ENCODE measurements around the gene SPATA32.
"Not testable (repeated sequence)": the region's sequence is repeated elsewhere in the genome, so short reads cannot be mapped to it uniquely, and the experiment has no call there.

SPATA32 gene, protein sequence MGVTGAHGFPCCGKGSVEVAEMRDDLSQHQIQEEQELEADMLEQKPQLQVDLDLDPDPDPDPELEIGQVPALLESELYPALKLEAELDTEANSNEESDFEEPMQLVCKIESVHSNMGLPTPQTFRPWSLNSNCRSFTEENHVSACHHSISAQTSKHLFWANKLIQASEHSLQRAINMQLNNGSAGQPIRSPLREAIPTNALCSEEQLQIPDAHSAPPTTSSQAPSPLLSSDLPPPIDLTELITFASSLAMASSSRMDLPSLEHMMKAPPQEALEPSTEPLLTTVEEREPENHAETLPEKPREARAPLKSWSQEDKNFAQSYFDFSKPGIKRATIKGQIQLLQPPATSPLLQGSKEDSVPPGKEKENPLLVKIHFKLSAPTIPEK

GRCh38 chr17:45261577-45262515 lies at the start of gene SPATA32:
Gene SPATA32, minus strand, starts transcription at chr17:45262094. Its CDS starts 78 bp downstream, at chr17:45262016.
- no peak for FAIRE-seq

- FAIRE-seq, result no peak
Observed at GRCh38 chr17:45311401-45311759, 49.5 kb upstream of the SPATA32 start.

GRCh38 chr17:45310380-45311324 lies 48.8 kb upstream of the SPATA32 start:
- FAIRE-seq, result no peak

- no peak for FAIRE-seq
Observed at GRCh38 chr17:45309400-45309799, 47.5 kb upstream of the SPATA32 start.

- no peak for FAIRE-seq
Observed at GRCh38 chr17:45308840-45309239, 46.9 kb upstream of the SPATA32 start.

- no peak for FAIRE-seq
Observed at GRCh38 chr17:45308016-45308365, 46.1 kb upstream of the SPATA32 start.

GRCh38 chr17:45307290-45308015 lies 45.6 kb upstream of the SPATA32 start:
- FAIRE-seq, result no peak

DNA sequence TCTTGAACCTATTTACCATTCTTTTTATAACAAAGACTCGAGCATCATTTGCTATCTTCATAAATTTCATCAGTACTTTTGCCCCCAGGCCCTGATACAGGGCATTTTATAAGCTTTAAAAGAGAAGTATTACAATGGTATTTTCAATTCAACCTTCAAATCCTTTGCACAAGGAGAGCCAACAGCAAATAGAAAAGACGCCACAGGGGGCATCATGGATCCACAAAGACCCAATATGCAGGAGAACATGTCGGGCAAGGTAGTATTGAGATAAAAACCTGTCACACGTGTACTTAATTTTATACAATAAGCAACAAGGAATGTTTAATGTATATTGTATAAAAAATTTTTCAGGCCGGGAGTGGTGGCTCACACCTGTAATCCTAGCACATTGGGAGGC lies 44.7 kb upstream of the SPATA32 start:
- no peak for FAIRE-seq

DNA sequence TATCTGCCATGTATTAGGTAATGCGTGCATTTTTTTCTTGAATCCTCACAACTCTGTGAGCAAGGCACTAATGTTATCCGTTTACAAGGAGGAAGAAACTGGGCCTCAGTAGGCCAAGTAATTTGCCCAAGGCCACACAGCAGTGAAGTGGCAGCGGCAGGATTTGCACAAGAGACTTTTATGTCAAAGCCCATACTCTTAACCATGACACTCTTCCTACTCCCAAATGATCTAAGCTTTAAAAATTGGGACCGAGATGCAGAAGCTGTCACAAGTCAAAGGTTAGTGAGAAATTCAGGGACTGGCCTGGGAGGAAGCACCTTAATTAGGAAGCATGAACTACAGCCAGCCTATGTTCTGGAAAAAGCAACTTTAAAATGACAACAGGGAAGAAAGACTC lies 44.2 kb upstream of the SPATA32 start:
- no peak for FAIRE-seq

GRCh38 chr17:45305530-45306087 lies 43.7 kb upstream of the SPATA32 start:
- FAIRE-seq, result no peak

DNA sequence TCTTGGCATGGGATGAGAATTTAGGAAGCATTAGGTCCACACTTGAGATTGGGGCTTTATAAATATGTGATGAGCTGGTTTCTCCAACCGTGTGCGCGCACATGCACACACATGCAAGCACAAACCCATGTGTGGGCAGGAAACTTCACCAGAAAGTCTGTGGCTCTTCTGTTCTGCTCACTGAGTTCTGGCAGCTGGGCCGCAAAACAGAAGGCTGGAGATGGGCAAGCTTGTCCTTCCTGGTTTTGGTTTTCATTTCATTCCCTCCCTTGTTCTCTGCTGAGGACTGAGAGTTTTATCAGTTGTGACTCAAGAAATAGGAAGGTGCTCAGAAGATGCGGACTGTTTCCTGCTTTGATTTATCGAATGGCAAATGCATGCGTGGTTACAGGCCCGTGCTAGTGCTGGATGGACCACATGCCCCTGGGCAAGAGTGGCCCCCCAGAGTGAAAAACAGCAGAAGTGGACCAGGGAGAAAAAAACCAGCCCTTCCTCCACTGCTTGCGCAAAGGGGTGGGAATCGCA lies 40.8 kb upstream of the SPATA32 start:
- no peak for FAIRE-seq

DNA sequence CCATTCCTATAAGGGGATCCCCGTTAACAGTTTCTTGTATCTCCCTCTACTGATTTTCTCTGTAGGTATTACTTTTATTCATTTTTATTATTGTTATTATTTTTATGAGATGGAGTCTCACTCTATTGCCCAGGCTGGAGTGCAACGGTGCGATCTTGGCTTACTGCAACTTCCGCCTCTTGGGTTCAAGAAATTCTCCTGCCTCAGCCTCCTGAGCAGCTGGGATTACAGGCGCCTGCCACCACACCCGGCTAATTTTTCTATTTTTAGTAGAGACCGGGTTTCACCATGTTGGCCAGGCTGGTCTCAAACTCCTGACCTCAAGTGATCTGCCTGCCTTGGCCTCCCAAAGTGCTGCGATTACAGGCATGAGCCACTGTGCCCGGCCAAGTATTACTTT lies 40.3 kb upstream of the SPATA32 start:
- FAIRE-seq, result not testable (repeated sequence)

DNA sequence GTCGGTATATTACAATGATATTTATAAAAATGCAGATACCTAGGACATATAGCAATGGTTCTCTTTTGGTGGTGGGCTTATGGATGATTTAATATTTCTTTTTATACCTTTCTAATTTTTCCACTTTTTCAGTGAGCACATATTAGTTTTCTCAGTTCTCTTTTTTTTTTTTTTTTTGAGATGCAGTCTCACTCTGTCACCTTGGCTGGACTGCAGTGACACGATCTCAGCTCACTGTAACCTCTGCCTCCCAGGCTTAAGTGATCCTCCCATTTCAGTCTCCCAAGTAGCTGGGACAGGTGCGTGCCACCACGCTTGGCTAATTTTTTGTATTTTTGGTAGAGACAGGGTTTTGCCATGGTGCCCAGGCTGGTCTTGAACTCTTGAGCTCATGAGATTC lies 39.8 kb upstream of the SPATA32 start:
- no peak for FAIRE-seq

DNA sequence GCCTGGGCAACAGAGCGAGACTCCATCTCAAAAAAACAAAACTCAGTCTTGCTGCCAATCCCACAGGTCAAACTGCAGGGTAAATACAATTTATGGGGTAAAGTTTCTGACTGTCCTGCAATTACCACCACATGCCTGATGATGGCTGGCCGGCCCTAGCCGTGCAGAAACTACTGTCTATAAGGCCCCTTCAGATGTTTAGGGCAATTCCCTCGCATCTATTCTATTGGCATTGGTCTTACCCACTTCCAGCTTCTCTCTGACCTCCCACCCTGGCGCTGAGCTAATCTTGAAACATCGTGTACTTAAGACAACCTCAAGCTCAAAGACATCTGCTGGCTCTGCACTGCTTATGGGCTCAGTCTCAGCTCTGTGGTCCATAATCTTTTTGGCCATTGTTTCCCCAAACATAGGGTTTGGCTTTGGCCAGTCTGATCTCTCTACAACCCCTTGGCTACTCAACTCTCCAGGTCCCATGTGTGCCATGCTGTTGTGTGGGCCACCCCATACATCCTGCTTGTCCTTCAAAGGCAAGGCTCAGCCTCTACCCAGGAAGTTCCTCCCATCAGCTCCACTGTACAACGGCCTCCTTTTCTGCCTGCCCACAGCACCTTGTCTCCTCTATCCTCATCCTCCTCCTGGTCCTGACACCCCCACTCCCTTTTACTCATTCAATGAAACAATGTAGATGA lies 38.3 kb upstream of the SPATA32 start:
- FAIRE-seq, result no peak

GRCh38 chr17:45299361-45299760 lies 37.5 kb upstream of the SPATA32 start:
- FAIRE-seq, result no peak

GRCh38 chr17:45298546-45299285 lies 36.8 kb upstream of the SPATA32 start:
- no peak for FAIRE-seq

DNA sequence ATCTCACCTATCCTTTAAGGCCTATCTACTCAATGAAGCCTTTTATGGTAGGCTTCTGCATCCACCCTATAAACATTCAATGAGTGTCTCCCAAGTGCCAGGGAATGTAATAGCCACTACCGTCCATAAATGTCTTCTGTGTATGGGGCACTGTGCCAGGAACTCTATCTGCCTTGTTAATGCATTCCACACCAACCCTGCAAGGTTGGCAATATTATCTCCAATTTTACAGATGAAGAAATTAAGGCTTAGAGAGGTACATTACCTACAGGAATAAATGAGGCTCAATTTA lies 34.9 kb upstream of the SPATA32 start:
- no peak for FAIRE-seq

DNA sequence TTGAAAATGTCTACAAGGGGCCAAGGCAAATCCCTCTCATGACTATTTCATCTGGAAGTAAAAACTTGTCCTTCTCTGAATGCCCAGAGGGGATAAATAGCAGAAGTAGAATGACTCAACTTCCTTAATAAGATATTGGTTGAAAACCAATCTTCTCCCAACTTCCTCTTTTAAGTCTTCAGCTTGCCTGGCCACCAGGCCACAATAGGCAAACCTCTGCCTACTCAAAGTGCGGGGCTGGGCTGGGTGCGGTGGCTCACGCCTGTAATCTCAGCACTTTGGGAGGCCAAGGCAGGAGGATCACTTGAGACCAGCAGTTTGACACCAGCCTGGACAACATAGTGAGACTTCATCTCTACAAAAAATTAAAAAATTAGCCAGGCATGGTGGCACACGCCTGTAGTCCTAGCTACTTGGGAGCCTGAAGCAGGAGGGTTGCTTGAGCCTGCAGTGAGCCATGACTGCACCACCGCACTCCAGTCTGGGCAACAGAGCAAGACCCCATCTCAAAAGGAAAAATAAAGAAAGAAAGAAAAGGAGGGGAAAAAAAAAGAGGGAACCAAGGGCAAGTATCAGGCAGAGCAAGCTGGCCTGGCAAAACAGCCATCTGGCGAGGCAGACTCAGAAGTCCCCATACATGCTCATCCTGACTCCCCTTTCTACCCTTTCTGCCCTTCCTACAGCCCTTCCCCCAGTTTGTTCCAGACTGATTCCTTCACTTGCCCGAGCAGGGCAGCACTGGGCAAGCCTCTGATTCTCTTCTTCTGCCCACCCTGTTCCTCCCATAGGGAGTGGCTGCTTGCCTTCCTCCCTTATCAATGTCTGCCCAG lies 34.3 kb upstream of the SPATA32 start:
- FAIRE-seq, result no peak

- FAIRE-seq, result no peak
Observed at GRCh38 chr17:45294506-45294905, 32.6 kb upstream of the SPATA32 start.

Data from TTC549 (cell line).